Mammary epithelial cell (primary cell): Measurements from ENCODE around the gene GALNT2.

Source experiments
- EZH2 ChIP-seq: IDR thresholded peaks from 2 replicates; pipeline ENCODE4 v1.6.1; 2012; ENCODE audit warnings: low read length, inconsistent platforms, borderline replicate concordance
- TF ChIP-seq, protein P1 (sequence below), 2 donors: IDR thresholded peaks in 1 of 2; conservative IDR thresholded peaks in 1 of 2; 2 replicates each; pipeline ENCODE4 v1.5.1; 2011 to 2012; ENCODE audit warnings: inconsistent platforms in 2 of 2, low read length in 2 of 2, mild to moderate bottlenecking in 2 of 2, control low read depth in 1 of 2, low read depth in 1 of 2; ENCODE audit not compliant: insufficient read depth in 1 of 2; ENCODE audit errors: extremely low read depth in 1 of 2

DNA sequence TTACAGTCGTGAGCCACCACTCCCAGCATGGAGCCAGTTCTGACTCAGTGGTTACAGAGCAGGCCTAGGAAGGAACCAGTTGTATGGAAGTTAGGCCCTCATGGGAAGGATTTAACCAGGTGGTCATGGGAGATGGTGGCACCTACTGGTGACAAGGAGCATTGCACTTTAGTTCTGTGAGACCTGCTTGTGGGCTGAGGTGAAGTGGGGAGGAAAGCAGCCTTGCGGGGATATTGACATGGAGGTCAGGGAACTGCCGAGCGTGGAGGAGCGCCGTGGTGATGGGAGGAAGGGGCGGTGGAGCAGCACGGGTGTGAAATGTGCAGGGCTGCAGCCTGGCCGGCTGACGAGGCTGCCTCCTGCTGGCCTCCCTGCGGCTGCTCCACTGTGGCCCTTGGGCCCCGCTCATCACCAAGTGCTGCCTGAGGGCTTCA lies 100.4 kb downstream of the GALNT2 start:
- TF ChIP-seq, protein P1, sequence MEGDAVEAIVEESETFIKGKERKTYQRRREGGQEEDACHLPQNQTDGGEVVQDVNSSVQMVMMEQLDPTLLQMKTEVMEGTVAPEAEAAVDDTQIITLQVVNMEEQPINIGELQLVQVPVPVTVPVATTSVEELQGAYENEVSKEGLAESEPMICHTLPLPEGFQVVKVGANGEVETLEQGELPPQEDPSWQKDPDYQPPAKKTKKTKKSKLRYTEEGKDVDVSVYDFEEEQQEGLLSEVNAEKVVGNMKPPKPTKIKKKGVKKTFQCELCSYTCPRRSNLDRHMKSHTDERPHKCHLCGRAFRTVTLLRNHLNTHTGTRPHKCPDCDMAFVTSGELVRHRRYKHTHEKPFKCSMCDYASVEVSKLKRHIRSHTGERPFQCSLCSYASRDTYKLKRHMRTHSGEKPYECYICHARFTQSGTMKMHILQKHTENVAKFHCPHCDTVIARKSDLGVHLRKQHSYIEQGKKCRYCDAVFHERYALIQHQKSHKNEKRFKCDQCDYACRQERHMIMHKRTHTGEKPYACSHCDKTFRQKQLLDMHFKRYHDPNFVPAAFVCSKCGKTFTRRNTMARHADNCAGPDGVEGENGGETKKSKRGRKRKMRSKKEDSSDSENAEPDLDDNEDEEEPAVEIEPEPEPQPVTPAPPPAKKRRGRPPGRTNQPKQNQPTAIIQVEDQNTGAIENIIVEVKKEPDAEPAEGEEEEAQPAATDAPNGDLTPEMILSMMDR (conservative IDR thresholded peaks at IDR 0.05 in 1 of 2, IDR thresholded peaks at IDR 0.05 in 1 of 2; ENCODE audit: extremely low read depth in 1 of 2, insufficient read depth in 1 of 2, low read depth in 1 of 2, low read length in 2 of 2): peak; percentile 61 to 80
- no peak for TF ChIP-seq EZH2
